C4-2B (cell line): Measurements from ENCODE around the gene ARHGAP32.

Experiments
- H3K27ac ChIP-seq: fragments of 450-650 bp; 2 replicates; pipeline ENCODE4 v1.5.1; 2017
- CTCF ChIP-seq: fragments of 450-650 bp; conservative IDR thresholded peaks from 2 replicates; pipeline ENCODE4 v1.5.1; 2017; ENCODE audit warnings: mild to moderate bottlenecking
- ZFX ChIP-seq: fragments of 450-650 bp; IDR thresholded peaks from 2 replicates; pipeline ENCODE4 v1.6.1; 2017

Gene ARHGAP32

DNA sequence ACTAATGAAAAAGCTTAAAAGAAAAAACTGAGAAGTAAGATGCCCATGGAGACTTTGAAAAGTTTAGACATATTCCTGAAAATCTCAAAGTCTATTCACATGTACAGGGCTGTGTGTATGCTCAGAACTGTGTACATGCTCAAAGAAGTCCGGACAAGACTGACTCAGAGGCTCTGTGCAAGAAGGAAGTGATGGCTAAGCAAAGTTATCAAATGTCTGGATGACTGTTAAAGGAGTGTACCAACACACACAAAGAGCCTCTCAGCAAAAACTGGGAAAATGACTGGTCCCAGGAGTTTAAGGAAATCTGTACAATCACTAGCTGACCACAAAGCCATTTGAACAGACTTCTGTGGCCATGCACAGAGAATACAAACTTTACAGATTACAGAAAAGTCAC lies 33.1 kb upstream of the ARHGAP32 start:
- TF ChIP-seq CTCF (no peak), ZFX (no peak)
- no peak overlapping the region for H3K27ac ChIP-seq

DNA sequence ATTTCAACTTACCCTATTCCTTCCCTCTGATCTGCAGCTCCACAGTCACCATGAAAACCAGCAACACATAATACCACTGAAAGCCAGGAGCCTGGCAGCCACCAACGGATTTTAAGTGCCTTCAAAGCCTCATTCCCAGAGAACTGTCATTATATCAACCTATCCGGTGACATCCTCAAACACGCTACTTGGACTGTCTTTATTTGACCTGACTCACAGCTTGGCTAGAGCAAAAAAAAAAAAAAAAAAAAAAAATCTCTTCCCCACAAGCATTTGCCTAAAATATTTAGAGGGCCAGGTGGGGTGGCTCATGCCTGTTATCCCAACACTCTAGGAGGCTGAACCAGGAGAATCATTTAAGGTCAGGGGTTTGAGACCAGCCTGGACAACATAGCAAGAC lies 32.4 kb upstream of the ARHGAP32 start:
- TF ChIP-seq CTCF (no peak), ZFX (no peak)
- no peak overlapping the region for H3K27ac ChIP-seq

DNA sequence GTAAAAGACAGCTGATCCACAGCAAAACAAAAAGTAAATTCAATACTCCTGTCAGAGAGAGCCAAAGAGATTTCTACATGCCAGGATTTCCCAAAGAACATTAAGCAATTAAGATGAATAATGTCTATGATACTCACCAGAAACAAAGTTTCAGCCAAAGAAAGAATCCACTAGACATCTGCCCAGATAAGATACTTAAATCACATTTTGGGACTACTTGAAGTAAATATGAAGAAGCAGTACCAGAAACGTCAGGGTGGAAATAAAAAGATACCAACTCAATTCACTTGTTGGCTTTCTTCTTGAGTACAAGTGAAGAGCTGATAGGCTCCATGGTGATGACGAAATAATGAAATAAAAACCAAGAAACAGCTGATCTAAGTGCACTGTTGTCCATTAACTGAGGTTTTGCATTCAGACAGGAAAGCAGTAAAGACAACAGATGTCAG lies 31.6 kb upstream of the ARHGAP32 start:
- TF ChIP-seq ZFX (no peak), CTCF (no peak)
- no peak overlapping the region for H3K27ac ChIP-seq

DNA sequence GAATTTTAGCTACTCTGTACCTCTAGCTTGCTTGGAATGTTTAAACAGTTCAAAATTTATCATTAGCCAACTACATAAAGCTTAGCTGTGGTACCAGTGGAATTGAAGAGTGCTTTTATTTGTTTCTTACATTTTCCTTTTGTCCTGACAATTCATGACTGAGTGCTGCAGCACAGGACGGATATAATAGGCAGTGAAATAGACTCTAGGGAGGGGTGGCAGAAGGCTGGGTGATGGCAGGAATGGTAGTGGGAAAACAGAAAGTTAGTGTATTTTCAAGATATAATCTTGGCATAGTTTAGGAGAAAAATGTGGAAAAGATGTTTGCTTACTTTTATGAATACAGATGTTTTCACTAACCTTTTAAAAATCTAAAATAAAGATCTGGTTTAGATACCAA lies 31.1 kb upstream of the ARHGAP32 start:
- H3K27ac ChIP-seq, result no peak overlapping the region
- TF ChIP-seq CTCF (no peak), ZFX (no peak)

DNA sequence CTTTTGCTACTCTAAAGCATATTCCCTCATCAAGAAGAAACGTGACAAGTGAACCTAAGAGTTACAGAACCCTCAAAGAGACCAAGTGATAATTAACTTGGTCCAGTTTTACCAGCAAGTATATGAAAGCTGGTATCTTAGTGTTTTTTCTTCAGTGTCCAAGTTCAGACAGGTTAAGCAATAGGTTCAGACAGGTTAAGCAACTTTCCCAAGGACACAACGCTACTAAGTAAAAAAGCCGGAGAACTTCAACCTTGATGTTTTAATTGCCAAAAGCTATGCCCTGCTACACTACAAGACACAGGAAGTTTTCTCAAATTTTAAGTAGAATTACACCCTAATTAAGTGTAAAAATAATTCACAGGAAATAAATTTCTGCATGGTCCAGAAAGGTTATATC lies 30.0 kb upstream of the ARHGAP32 start:
- TF ChIP-seq CTCF (no peak), ZFX (no peak)

GRCh38 chr11:129215506-129216245 lies 23.6 kb upstream of the ARHGAP32 start:
- H3K27ac ChIP-seq, result no peak overlapping the region
- no peak for TF ChIP-seq CTCF
- no peak for TF ChIP-seq ZFX

More for the DNA sequence above, 30.0 kb upstream of the ARHGAP32 start:
- no peak overlapping the region for H3K27ac ChIP-seq

- TF ChIP-seq CTCF (no peak), ZFX (no peak)
- no peak overlapping the region for H3K27ac ChIP-seq
These were observed 22.7 kb upstream of the ARHGAP32 start for GRCh38 chr11:129214710-129215295.
